H9 (cell line): ENCODE results near the gene ETFA. TPM values are rescaled to one million over a fixed set of nuclear protein-coding genes. Genes with fewer than 3 reads are reported as not detected.

Source experiments
- DNase-seq: peaks from one replicate; pipeline ENCODE4 v3.0.0-alpha.2; 2017
- H2AFZ ChIP-seq: one replicate; pipeline ENCODE4 v1.6.1; 2013; ENCODE audit warnings: mild to moderate bottlenecking, low read length, control low read depth, moderate library complexity
- H2AK5ac ChIP-seq: 2 replicates; pipeline ENCODE4 v1.6.1; 2013; ENCODE audit warnings: low read length, control low read depth, mixed read lengths; ENCODE audit not compliant: insufficient read length
- H2BK120ac ChIP-seq: one replicate; pipeline ENCODE4 v1.6.1; 2013; ENCODE audit warnings: low read depth, mild to moderate bottlenecking, low read length, control low read depth, inconsistent platforms; ENCODE audit not compliant: poor library complexity, severe bottlenecking
- H2BK12ac ChIP-seq: 2 replicates; pipeline ENCODE4 v1.6.1; 2013; ENCODE audit warnings: low read length, control low read depth, mixed read lengths, low read depth; ENCODE audit not compliant: insufficient read length
- H2BK15ac ChIP-seq: 2 replicates; pipeline ENCODE4 v1.6.1; 2013; ENCODE audit warnings: low read depth, low read length, control low read depth
- H2BK20ac ChIP-seq: one replicate; pipeline ENCODE4 v1.6.1; 2013; ENCODE audit warnings: low read depth, mild to moderate bottlenecking, low read length, control low read depth, inconsistent platforms; ENCODE audit not compliant: poor library complexity, severe bottlenecking
- H2BK5ac ChIP-seq: 2 replicates; pipeline ENCODE4 v1.6.1; 2013; ENCODE audit warnings: low read length, control low read depth, mixed read lengths; ENCODE audit not compliant: insufficient read length
- H3K14ac ChIP-seq: 2 replicates; pipeline ENCODE4 v1.6.1; 2013; ENCODE audit warnings: low read length, control low read depth; ENCODE audit not compliant: insufficient read depth
- H3K18ac ChIP-seq: 2 replicates; pipeline ENCODE4 v1.6.1; 2013; ENCODE audit warnings: low read depth, mild to moderate bottlenecking, mixed read lengths, low read length, control low read depth; ENCODE audit not compliant: insufficient read length
- H3K23ac ChIP-seq: 2 replicates; pipeline ENCODE4 v1.6.1; 2013; ENCODE audit warnings: low read length, control low read depth, mixed read lengths, low read depth; ENCODE audit not compliant: insufficient read length
- H3K23me2 ChIP-seq: 2 replicates; pipeline ENCODE4 v1.6.1; 2013; ENCODE audit warnings: low read depth, mild to moderate bottlenecking, mixed read lengths, low read length, control low read depth; ENCODE audit not compliant: insufficient read length, poor library complexity, severe bottlenecking
- H3K27ac ChIP-seq: 2 replicates; pipeline ENCODE4 v1.5.1; 2013; ENCODE audit warnings: low read length, control low read depth, mixed read lengths, low read depth; ENCODE audit not compliant: insufficient read length
- H3K27me3 ChIP-seq: 2 replicates; pipeline ENCODE4 v1.6.1; 2013; ENCODE audit warnings: low read length, control low read depth, inconsistent platforms; ENCODE audit not compliant: insufficient read depth
- H3K4ac ChIP-seq: 2 replicates; pipeline ENCODE4 v1.6.1; 2013; ENCODE audit warnings: low read depth, mild to moderate bottlenecking, control low read depth, inconsistent platforms, low read length, moderate library complexity
- H3K4me1 ChIP-seq: 2 replicates; pipeline ENCODE4 v1.6.1; 2013; ENCODE audit warnings: low read length, control low read depth, inconsistent platforms; ENCODE audit not compliant: insufficient read depth
- H3K4me2 ChIP-seq: 2 replicates; pipeline ENCODE4 v1.6.1; 2013; ENCODE audit warnings: low read length, control low read depth, mixed read lengths; ENCODE audit not compliant: insufficient read length, insufficient read depth
- H3K56ac ChIP-seq: 2 replicates; pipeline ENCODE4 v1.6.1; 2013; ENCODE audit warnings: low read depth, mild to moderate bottlenecking, mixed read lengths, low read length, control low read depth; ENCODE audit not compliant: insufficient read length
- H3K79me1 ChIP-seq: 2 replicates; pipeline ENCODE4 v1.6.1; 2013; ENCODE audit warnings: low read depth, mild to moderate bottlenecking, moderate library complexity, low read length, control low read depth, inconsistent platforms; ENCODE audit not compliant: insufficient read depth, poor library complexity, severe bottlenecking
- H3K79me2 ChIP-seq: 2 replicates; pipeline ENCODE4 v1.6.1; 2013; ENCODE audit warnings: low read length, control low read depth, inconsistent platforms; ENCODE audit not compliant: insufficient read depth
- H3K9ac ChIP-seq: 2 replicates; pipeline ENCODE4 v1.6.1; 2013; ENCODE audit warnings: low read length, control low read depth, mixed read lengths; ENCODE audit not compliant: insufficient read length; ENCODE audit errors: extremely low read depth
- H3K9me3 ChIP-seq: one replicate; pipeline ENCODE4 v1.6.1; 2013; ENCODE audit warnings: low read depth, low read length, inconsistent platforms; ENCODE audit not compliant: control insufficient read depth
- H3T11ph ChIP-seq: one replicate; pipeline ENCODE4 v1.6.1; 2013; ENCODE audit warnings: mild to moderate bottlenecking, low read length, control low read depth, inconsistent platforms
- H4K20me1 ChIP-seq: one replicate; pipeline ENCODE4 v1.6.1; 2013; ENCODE audit not compliant: control insufficient read depth, insufficient read length, insufficient read depth
- H4K5ac ChIP-seq: 2 replicates; pipeline ENCODE4 v1.6.1; 2013; ENCODE audit warnings: low read depth, mild to moderate bottlenecking, mixed read lengths, low read length, control low read depth; ENCODE audit not compliant: insufficient read length
- H4K8ac ChIP-seq: replicated peaks from 2 replicates; pipeline ENCODE4 v1.6.1; 2013; ENCODE audit warnings: low read length, control low read depth, mixed read lengths, low read depth; ENCODE audit not compliant: insufficient read length
- H4K91ac ChIP-seq: 2 replicates; pipeline ENCODE4 v1.6.1; 2013; ENCODE audit warnings: low read depth, mild to moderate bottlenecking, moderate library complexity, mixed read lengths, low read length, control low read depth; ENCODE audit not compliant: insufficient read length
- H3K27ac Mint-ChIP-seq, 3 experiments: 2 replicates in 2 of 3; 3 replicates in 1 of 3; pipeline ENCODE4 v1.8.0; 2020 to 2021; ENCODE audit warnings: mixed read lengths in 3 of 3, mild to moderate bottlenecking in 1 of 3, moderate library complexity in 1 of 3
- H3K27me3 Mint-ChIP-seq: 2 replicates; pipeline ENCODE4 v1.8.0; 2021; ENCODE audit warnings: low read depth, mild to moderate bottlenecking, moderate library complexity, mixed read lengths
- H3K36me3 Mint-ChIP-seq, 3 experiments: 2 replicates in 2 of 3; 3 replicates in 1 of 3; pipeline ENCODE4 v1.8.0; 2020 to 2021; ENCODE audit warnings: low read depth in 3 of 3, mixed read lengths in 3 of 3; ENCODE audit not compliant: insufficient read depth in 1 of 3
- H3K4me1 Mint-ChIP-seq, 2 experiments: 2 replicates each; pipeline ENCODE4 v1.8.0; 2020; ENCODE audit warnings: mixed read lengths in 2 of 2
- H3K4me3 Mint-ChIP-seq, 2 experiments: 2 replicates in 1 of 2; 3 replicates in 1 of 2; pipeline ENCODE4 v1.8.0; 2020 to 2021; ENCODE audit warnings: mild to moderate bottlenecking in 2 of 2, mixed read lengths in 2 of 2, moderate library complexity in 1 of 2
- H3K9me3 Mint-ChIP-seq, 2 experiments: 2 replicates in 1 of 2; 3 replicates in 1 of 2; pipeline ENCODE4 v1.8.0; 2020; ENCODE audit warnings: mild to moderate bottlenecking in 2 of 2, mixed read lengths in 2 of 2, moderate library complexity in 1 of 2
- whole genome bisulfite sequencing: extraction: QIAGEN DNeasy Blood & Tissue Kit; methylation state at CpG from one replicate; pipeline ENCODE4 v1.1.7; 2013; ENCODE audit warnings: missing lambda C conversion rate, low lambda C conversion rate, mixed read lengths; ENCODE audit not compliant: insufficient read length; ENCODE audit errors: extremely low coverage; 5-methylcytosine and 5-hydroxymethylcytosine counted together
- total RNA-seq: library from RNA; stranded (reverse); gene quantifications from 2 replicates; pipeline ENCODE4 v1.2.1, GENCODE V29; 2021
- TF ChIP-seq, protein P1 (sequence below): fragments of 200-600 bp; sonication (generic); conservative IDR thresholded peaks from 3 replicates; pipeline ENCODE4 v1.8.0; 2021; ENCODE audit warnings: antibody characterized with exemption, mild to moderate bottlenecking

The ETFA gene
- total RNA-seq, 1 experiment from 2014 or later, result 109 TPM

DNA sequence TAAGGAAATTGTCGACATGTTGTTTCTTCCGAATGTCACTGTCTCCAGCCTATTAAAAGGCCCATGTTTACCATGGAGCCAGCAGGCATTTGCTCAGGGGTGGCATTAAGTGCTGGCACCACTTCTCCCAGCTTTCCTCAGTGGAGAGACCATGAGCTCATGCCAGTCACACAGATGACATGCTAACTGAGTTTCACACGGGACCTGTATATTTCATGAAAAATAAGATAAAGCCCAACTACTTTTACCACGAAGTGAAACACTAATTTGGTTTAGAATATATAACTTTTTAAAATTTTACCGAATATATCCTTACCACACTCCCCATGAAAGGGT, 93.4 kb downstream of the ETFA start:
- Histone ChIP-seq H2BK120ac (no peak overlapping the region), H2BK15ac (no peak overlapping the region), H3K23me2 (no peaks in the 10 kb centered on the region), H3K27ac (no peak overlapping the region), H3K9me3 (no peaks in the 10 kb centered on the region), H3K18ac (no peak overlapping the region), H3K27me3 (no peaks in the 10 kb centered on the region), H3K4me2 (no peak overlapping the region), H3K14ac (no peak overlapping the region), H3K79me2 (no peaks in the 10 kb centered on the region), H3K4ac (no peak overlapping the region), H4K91ac (no peak overlapping the region), H2AK5ac (no peak overlapping the region), H3K56ac (no peak overlapping the region), H4K20me1 (no peaks in the 10 kb centered on the region), H2AFZ (no peak overlapping the region), H3T11ph (no peak overlapping the region), H3K4me1 (no peaks in the 10 kb centered on the region), H3K23ac (no peak overlapping the region), H2BK20ac (no peak overlapping the region), H4K5ac (no peak overlapping the region), H4K8ac (no peak overlapping the region), H2BK12ac (no peak overlapping the region), H2BK5ac (no peak overlapping the region), H3K9ac (no peak overlapping the region), H3K79me1 (no peaks in the 10 kb centered on the region)
- Mint-ChIP-seq H3K27ac (no peak overlapping the region), H3K4me1 (no peaks in the 10 kb centered on the region; a peak in 1 of 4 replicates), H3K9me3 (peaks cover 2 to 10% of the 10 kb centered on the region in 2 experiments; a peak in 2 of 5 replicates), H3K27me3 (no peaks in the 10 kb centered on the region), H3K36me3 (peaks cover 9 to 25% (median 24%) of the 10 kb centered on the region in 3 experiments), H3K4me3 (no peak overlapping the region)
- TF ChIP-seq, protein P1, sequence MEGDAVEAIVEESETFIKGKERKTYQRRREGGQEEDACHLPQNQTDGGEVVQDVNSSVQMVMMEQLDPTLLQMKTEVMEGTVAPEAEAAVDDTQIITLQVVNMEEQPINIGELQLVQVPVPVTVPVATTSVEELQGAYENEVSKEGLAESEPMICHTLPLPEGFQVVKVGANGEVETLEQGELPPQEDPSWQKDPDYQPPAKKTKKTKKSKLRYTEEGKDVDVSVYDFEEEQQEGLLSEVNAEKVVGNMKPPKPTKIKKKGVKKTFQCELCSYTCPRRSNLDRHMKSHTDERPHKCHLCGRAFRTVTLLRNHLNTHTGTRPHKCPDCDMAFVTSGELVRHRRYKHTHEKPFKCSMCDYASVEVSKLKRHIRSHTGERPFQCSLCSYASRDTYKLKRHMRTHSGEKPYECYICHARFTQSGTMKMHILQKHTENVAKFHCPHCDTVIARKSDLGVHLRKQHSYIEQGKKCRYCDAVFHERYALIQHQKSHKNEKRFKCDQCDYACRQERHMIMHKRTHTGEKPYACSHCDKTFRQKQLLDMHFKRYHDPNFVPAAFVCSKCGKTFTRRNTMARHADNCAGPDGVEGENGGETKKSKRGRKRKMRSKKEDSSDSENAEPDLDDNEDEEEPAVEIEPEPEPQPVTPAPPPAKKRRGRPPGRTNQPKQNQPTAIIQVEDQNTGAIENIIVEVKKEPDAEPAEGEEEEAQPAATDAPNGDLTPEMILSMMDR, result no peak
- no peak for DNase-seq
- WGBS, result no CpG with 5 or more reads among the region's 5 CpGs
